ENCODE results near the gene SMIM11.

SMIM11 gene

GRCh38 chr21:34340061-34340460, 35.2 kb upstream of the SMIM11 start:
- no peak for TF ChIP-seq PPARA (CRISPR knock-in tag; IDR thresholded peaks at IDR 0.05; ENCODE audit: borderline replicate concordance)
- ATAC-seq: no peak

GRCh38 chr21:34342476-34342875, 32.8 kb upstream of the SMIM11 start:
- TF ChIP-seq PPARA (CRISPR knock-in tag; IDR thresholded peaks at IDR 0.05; ENCODE audit: borderline replicate concordance): no peak
- TF ChIP-seq SNAI2 (CRISPR knock-in tag; IDR thresholded peaks at IDR 0.05): no peak
- no peak for TF ChIP-seq ZNF565 (CRISPR knock-in tag; conservative IDR thresholded peaks at IDR 0.05; ENCODE audit: low read depth)
- no peak for TF ChIP-seq ZFP3 (CRISPR knock-in tag; IDR thresholded peaks at IDR 0.05)
- no peak for TF ChIP-seq ISL1 (CRISPR knock-in tag; IDR thresholded peaks at IDR 0.05)

GRCh38 chr21:34343347-34343746, 32.0 kb upstream of the SMIM11 start:
- no peak for ATAC-seq
- no peak for TF ChIP-seq RARB (CRISPR knock-in tag; IDR thresholded peaks at IDR 0.05)
- TF ChIP-seq TOX (CRISPR knock-in tag; IDR thresholded peaks at IDR 0.05; ENCODE audit: borderline replicate concordance): no peak
- TF ChIP-seq BACH2 (CRISPR knock-in tag; IDR thresholded peaks at IDR 0.05; ENCODE audit: borderline replicate concordance): no peak
- no peak for TF ChIP-seq CSRNP3 (CRISPR knock-in tag; IDR thresholded peaks at IDR 0.05)
- no peak for TF ChIP-seq ZNF8 (CRISPR knock-in tag; IDR thresholded peaks at IDR 0.05)
- TF ChIP-seq ISL1 (CRISPR knock-in tag; IDR thresholded peaks at IDR 0.05): no peak

More at GRCh38 chr21:34342476-34342875, 32.8 kb upstream of the SMIM11 start:
- peak; percentile 44 for ATAC-seq

- TF ChIP-seq ISL1 (CRISPR knock-in tag; IDR thresholded peaks at IDR 0.05) (no peak), ZNF70 (CRISPR knock-in tag; IDR thresholded peaks at IDR 0.05) (no peak), ZNF565 (CRISPR knock-in tag; conservative IDR thresholded peaks at IDR 0.05; ENCODE audit: low read depth) (no peak), ESRRG (CRISPR knock-in tag; IDR thresholded peaks at IDR 0.05) (no peak), TSHZ2 (CRISPR knock-in tag; IDR thresholded peaks at IDR 0.05) (no peak), ZNF8 (CRISPR knock-in tag; IDR thresholded peaks at IDR 0.05) (no peak), PPARA (CRISPR knock-in tag; IDR thresholded peaks at IDR 0.05; ENCODE audit: borderline replicate concordance) (no peak)
- ATAC-seq: no peak
Observed at GRCh38 chr21:34343838-34344381, 31.4 kb upstream of the SMIM11 start.

- TF ChIP-seq ZNF565 (CRISPR knock-in tag; conservative IDR thresholded peaks at IDR 0.05; ENCODE audit: low read depth) (no peak), CSRNP3 (CRISPR knock-in tag; IDR thresholded peaks at IDR 0.05) (no peak), ZFP3 (CRISPR knock-in tag; IDR thresholded peaks at IDR 0.05) (no peak), GLIS3 (CRISPR knock-in tag; IDR thresholded peaks at IDR 0.05) (no peak), ISL1 (CRISPR knock-in tag; IDR thresholded peaks at IDR 0.05) (no peak), ZNF8 (CRISPR knock-in tag; IDR thresholded peaks at IDR 0.05) (no peak), ESRRG (CRISPR knock-in tag; IDR thresholded peaks at IDR 0.05) (no peak), POU6F1 (CRISPR knock-in tag; IDR thresholded peaks at IDR 0.05; ENCODE audit: borderline replicate concordance, low read depth) (no peak), ZNF70 (CRISPR knock-in tag; IDR thresholded peaks at IDR 0.05) (no peak), TSHZ2 (CRISPR knock-in tag; IDR thresholded peaks at IDR 0.05) (no peak), PPARA (CRISPR knock-in tag; IDR thresholded peaks at IDR 0.05; ENCODE audit: borderline replicate concordance) (no peak), SNAI2 (CRISPR knock-in tag; IDR thresholded peaks at IDR 0.05) (no peak), CREB5 (CRISPR knock-in tag; IDR thresholded peaks at IDR 0.05; ENCODE audit: low read depth) (no peak), ZC3H10 (CRISPR knock-in tag; IDR thresholded peaks at IDR 0.05) (no peak), ARNTL (CRISPR knock-in tag; IDR thresholded peaks at IDR 0.05; ENCODE audit: borderline replicate concordance, low read depth) (no peak), TCF4 (CRISPR knock-in tag; IDR thresholded peaks at IDR 0.05; ENCODE audit: borderline replicate concordance) (no peak), CSDC2 (CRISPR knock-in tag; IDR thresholded peaks at IDR 0.05) (no peak)
- no peak for ATAC-seq
Observed at GRCh38 chr21:34344584-34344983, 30.7 kb upstream of the SMIM11 start.

Data from SK-N-SH treated with all-trans-retinoic acid at 6 μM for 48 hours (cell line).